CD4-positive, alpha-beta T cell treated with Interleukin-10 for 1 hour (primary cell): Measurements from ENCODE around the gene RPS6KC1.
"Not testable (repeated sequence)": the region's sequence is repeated elsewhere in the genome, so short reads cannot be mapped to it uniquely, and the experiment has no call there.

Experiments
- DNase-seq: peaks from one replicate; pipeline ENCODE4 v3.0.0-alpha.2; 2020

Gene RPS6KC1

GRCh38 chr1:213297021-213297420 is 246.0 kb downstream of the RPS6KC1 start:
- DNase-seq, result no peak

- DNase-seq, result no peak
Measured at GRCh38 chr1:213300433-213300832, 249.4 kb downstream of the RPS6KC1 start.

GRCh38 chr1:213301524-213301923 is 250.5 kb downstream of the RPS6KC1 start:
- DNase-seq, result not testable (repeated sequence)

GRCh38 chr1:213303286-213303685 is 252.2 kb downstream of the RPS6KC1 start:
- DNase-seq, result no peak

GRCh38 chr1:213315571-213315970 is 264.5 kb downstream of the RPS6KC1 start:
- no peak for DNase-seq

GRCh38 chr1:213318458-213318857 is 267.4 kb downstream of the RPS6KC1 start:
- DNase-seq, result not testable (repeated sequence)

GRCh38 chr1:213320191-213320870 is 269.3 kb downstream of the RPS6KC1 start:
- no peak for DNase-seq
